ENCODE measurements around the gene ZNF592.

ZNF592 gene

DNA sequence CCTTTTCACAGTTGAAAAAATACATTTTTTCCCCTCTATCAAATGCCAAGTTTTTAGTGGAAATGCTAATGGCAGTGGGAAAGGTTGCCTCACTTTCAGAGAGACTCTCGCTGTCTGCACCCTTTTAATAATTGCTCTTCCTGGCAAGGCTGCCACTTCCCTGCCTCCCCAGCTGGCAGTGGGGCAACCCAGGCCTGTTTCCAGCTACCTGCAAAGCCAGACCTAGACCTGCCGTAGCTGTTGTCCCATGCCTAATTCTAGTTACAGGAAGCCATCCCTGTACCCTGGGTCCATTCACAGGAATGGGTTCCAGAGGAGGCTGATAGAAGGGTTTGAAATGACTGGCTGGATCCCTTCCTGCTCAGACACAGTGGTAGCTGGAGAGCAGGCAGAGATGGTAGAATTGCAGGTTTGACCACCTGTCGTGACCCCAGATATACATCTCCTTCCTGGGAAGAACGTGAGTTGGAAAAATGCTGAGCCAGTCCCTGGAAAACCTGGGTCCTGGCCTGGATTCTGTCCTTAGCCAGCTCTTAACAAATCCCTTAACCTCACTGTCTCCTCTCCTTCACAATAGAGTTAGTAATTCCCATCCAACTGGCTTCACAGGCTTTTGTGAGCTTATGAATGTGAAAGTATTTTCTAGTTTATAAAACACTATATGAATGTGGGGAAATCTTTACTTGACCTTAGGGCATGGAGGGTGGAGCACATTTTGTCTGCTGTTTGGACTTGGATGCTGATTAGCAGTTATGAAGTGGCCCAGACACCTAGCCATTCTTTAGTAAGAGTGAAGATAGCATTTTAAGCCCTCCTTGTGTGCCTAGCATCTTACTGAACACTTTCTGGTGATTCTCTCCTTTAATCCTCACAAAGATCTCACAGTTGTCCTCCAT is 55.9 kb downstream of the ZNF592 start:
- TF ChIP-seq ZNF302 (tag by site-specific recombination; IDR thresholded peaks at IDR 0.05; ENCODE audit: low read depth), result no peak
- TF ChIP-seq ZNF707 (tag by site-specific recombination; IDR thresholded peaks at IDR 0.05), result no peak
- TF ChIP-seq, protein P1, sequence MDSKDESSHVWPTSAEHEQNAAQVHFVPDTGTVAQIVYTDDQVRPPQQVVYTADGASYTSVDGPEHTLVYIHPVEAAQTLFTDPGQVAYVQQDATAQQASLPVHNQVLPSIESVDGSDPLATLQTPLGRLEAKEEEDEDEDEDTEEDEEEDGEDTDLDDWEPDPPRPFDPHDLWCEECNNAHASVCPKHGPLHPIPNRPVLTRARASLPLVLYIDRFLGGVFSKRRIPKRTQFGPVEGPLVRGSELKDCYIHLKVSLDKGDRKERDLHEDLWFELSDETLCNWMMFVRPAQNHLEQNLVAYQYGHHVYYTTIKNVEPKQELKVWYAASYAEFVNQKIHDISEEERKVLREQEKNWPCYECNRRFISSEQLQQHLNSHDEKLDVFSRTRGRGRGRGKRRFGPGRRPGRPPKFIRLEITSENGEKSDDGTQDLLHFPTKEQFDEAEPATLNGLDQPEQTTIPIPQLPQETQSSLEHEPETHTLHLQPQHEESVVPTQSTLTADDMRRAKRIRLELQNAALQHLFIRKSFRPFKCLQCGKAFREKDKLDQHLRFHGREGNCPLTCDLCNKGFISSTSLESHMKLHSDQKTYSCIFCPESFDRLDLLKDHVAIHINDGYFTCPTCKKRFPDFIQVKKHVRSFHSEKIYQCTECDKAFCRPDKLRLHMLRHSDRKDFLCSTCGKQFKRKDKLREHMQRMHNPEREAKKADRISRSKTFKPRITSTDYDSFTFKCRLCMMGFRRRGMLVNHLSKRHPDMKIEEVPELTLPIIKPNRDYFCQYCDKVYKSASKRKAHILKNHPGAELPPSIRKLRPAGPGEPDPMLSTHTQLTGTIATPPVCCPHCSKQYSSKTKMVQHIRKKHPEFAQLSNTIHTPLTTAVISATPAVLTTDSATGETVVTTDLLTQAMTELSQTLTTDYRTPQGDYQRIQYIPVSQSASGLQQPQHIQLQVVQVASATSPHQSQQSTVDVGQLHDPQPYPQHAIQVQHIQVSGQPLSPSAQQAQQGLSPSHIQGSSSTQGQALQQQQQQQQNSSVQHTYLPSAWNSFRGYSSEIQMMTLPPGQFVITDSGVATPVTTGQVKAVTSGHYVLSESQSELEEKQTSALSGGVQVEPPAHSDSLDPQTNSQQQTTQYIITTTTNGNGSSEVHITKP (tag by site-specific recombination; IDR thresholded peaks at IDR 0.05), result no peak
- no peak for TF ChIP-seq RBAK (tag by site-specific recombination; IDR thresholded peaks at IDR 0.05)
- 0 out of 2 replicates have a peak, but pooled peaks have one; percentile 59 for TF ChIP-seq SCRT2 (tag by site-specific recombination; IDR thresholded peaks at IDR 0.05)
- H3K27ac ChIP-seq (ENCODE audit: extremely low read depth, low read depth, low read length), result no peak overlapping the region
- no peaks in the 10 kb centered on the region; the same call in 1 of the 2 replicates for H3K4me1 ChIP-seq (ENCODE audit: control insufficient read depth, insufficient read depth, low read length)
- ChIA-PET CTCF (interaction anchor here (0.5 to 0.8 kb wide), 2 partner anchors 14 to 41 kb away, joined by 3 read pairs; no protein-coding TSS in a partner anchor), POLR2A (no interaction called here)
- H3K4me3 ChIP-seq (ENCODE audit: low read depth, low read length), result no peak overlapping the region
- no peaks in the 10 kb centered on the region for H3K9me3 ChIP-seq (ENCODE audit: control insufficient read depth, insufficient read depth, low read depth, low read length)
- H3K36me3 ChIP-seq (ENCODE audit: control insufficient read depth in 2 of 2, insufficient read depth in 1 of 2, low read length in 2 of 2), result peaks cover 19 to 53% of the 10 kb centered on the region in 2 experiments

DNA sequence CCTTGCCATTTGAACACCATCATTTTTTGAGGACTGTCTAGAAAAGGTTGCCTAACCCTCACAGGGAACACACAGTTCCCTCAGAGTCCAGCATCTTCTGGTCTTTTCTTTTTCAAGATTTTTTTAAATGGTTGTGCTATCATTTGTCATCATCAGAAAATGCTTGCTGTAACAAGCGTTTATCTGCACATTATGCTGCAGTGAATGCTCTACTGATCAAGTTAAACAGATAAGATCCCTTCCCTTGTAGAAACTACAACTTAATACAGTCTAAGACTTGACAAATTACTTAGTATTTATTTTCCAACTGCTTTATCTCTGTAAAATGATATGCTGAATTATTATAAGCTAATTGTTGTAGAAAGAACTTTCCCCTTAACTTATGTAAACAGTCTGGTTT is 56.8 kb downstream of the ZNF592 start:
- CTCF ChIA-PET, result interaction anchor here (0.5 to 1.1 kb wide), 3 partner anchors 56 to 207 kb away, joined by 3 to 4 read pairs (median 3); no protein-coding TSS in a partner anchor
- Histone ChIP-seq H3K4me3 (ENCODE audit: low read depth, low read length) (no peak overlapping the region), H3K27ac (ENCODE audit: extremely low read depth, low read depth, low read length) (no peak overlapping the region), H3K36me3 (ENCODE audit: control insufficient read depth in 2 of 2, insufficient read depth in 1 of 2, low read length in 2 of 2) (peaks cover 17 to 43% of the 10 kb centered on the region in 2 experiments), H3K4me1 (ENCODE audit: control insufficient read depth, insufficient read depth, low read length) (no peaks in the 10 kb centered on the region; the same call in 1 of the 2 replicates), H3K9me3 (ENCODE audit: control insufficient read depth, insufficient read depth, low read depth, low read length) (no peaks in the 10 kb centered on the region)
- TF ChIP-seq, protein P2, sequence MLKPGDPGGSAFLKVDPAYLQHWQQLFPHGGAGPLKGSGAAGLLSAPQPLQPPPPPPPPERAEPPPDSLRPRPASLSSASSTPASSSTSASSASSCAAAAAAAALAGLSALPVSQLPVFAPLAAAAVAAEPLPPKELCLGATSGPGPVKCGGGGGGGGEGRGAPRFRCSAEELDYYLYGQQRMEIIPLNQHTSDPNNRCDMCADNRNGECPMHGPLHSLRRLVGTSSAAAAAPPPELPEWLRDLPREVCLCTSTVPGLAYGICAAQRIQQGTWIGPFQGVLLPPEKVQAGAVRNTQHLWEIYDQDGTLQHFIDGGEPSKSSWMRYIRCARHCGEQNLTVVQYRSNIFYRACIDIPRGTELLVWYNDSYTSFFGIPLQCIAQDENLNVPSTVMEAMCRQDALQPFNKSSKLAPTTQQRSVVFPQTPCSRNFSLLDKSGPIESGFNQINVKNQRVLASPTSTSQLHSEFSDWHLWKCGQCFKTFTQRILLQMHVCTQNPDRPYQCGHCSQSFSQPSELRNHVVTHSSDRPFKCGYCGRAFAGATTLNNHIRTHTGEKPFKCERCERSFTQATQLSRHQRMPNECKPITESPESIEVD (tag by site-specific recombination; IDR thresholded peaks at IDR 0.05), result 0 out of 2 replicates have a peak, but pooled peaks have one; percentile 35
- no peak for TF ChIP-seq ZNF549 (tag by site-specific recombination; IDR thresholded peaks at IDR 0.05)
- no peak for TF ChIP-seq ZNF302 (tag by site-specific recombination; IDR thresholded peaks at IDR 0.05; ENCODE audit: low read depth)
- POLR2A ChIA-PET, result interaction anchor here (0.9 kb wide), 1 partner anchor 145 kb away, joined by 3 read pairs; no protein-coding TSS in a partner anchor

DNA sequence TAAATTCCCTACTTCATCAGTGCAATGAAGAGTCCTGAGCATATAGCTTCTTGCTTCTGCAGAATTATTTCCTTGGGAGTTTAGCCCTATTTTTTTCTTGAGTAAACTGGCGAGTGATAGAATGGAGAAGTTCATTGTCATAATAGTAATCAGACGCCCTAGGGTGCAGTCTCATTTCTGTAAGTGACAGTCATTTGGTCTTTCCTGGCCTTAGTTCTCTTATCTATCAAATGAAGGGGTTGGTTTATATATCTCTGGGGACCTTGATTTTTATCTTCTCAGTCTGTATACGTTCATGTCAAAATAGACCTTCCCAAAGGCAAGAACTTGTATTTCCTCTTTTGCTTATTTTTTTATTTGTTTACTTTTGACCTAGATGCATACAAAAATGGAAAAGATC is 58.8 kb downstream of the ZNF592 start:
- no peak overlapping the region for H3K4me3 ChIP-seq (ENCODE audit: low read depth, low read length)
- no peaks in the 10 kb centered on the region for H3K9me3 ChIP-seq (ENCODE audit: control insufficient read depth, insufficient read depth, low read depth, low read length)
- H3K4me1 ChIP-seq (ENCODE audit: control insufficient read depth, insufficient read depth, low read length), result no peaks in the 10 kb centered on the region; the same call in 1 of the 2 replicates
- H3K36me3 ChIP-seq (ENCODE audit: control insufficient read depth in 2 of 2, insufficient read depth in 1 of 2, low read length in 2 of 2), result peaks cover 5 to 25% of the 10 kb centered on the region in 2 experiments
- H3K27ac ChIP-seq (ENCODE audit: extremely low read depth, low read depth, low read length), result no peak overlapping the region
- POLR2A ChIA-PET, result no interaction called here
- CTCF ChIA-PET, result interaction anchor here (0.6 to 1.0 kb wide), 5 partner anchors 11 to 147 kb away, joined by 3 to 5 read pairs (median 4); no protein-coding TSS in a partner anchor
- TF ChIP-seq ZNF610 (tag by site-specific recombination; IDR thresholded peaks at IDR 0.05; ENCODE audit: borderline replicate concordance) (no peak), ZNF391 (tag by site-specific recombination; IDR thresholded peaks at IDR 0.05; ENCODE audit: borderline replicate concordance, low read depth) (no peak), ZNF529 (tag by site-specific recombination; IDR thresholded peaks at IDR 0.05; ENCODE audit: insufficient replicate concordance) (no peak), MYNN (tag by site-specific recombination; IDR thresholded peaks at IDR 0.05; ENCODE audit: borderline replicate concordance) (no peak), ZNF174 (tag by site-specific recombination; IDR thresholded peaks at IDR 0.05) (no peak), ZNF654 (tag by site-specific recombination; IDR thresholded peaks at IDR 0.05; ENCODE audit: low read depth) (no peak), ZNF121 (tag by site-specific recombination; IDR thresholded peaks at IDR 0.05) (no peak), ZNF473 (tag by site-specific recombination; IDR thresholded peaks at IDR 0.05) (no peak), GFI1B (tag by site-specific recombination; IDR thresholded peaks at IDR 0.05) (no peak)
- TF ChIP-seq, protein P3, sequence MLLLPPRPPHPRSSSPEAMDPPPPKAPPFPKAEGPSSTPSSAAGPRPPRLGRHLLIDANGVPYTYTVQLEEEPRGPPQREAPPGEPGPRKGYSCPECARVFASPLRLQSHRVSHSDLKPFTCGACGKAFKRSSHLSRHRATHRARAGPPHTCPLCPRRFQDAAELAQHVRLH (tag by site-specific recombination; IDR thresholded peaks at IDR 0.05), result no peak
- TF ChIP-seq, protein P4, sequence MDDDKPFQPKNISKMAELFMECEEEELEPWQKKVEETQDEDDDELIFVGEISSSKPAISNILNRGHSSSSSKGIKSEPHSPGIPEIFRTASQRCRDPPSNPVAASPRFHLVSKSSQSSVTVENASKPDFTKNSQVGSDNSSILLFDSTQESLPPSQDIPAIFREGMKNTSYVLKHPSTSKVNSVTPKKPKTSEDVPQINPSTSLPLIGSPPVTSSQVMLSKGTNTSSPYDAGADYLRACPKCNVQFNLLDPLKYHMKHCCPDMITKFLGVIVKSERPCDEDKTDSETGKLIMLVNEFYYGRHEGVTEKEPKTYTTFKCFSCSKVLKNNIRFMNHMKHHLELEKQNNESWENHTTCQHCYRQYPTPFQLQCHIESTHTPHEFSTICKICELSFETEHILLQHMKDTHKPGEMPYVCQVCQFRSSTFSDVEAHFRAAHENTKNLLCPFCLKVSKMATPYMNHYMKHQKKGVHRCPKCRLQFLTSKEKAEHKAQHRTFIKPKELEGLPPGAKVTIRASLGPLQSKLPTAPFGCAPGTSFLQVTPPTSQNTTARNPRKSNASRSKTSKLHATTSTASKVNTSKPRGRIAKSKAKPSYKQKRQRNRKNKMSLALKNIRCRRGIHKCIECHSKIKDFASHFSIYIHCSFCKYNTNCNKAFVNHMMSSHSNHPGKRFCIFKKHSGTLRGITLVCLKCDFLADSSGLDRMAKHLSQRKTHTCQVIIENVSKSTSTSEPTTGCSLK (tag by site-specific recombination; IDR thresholded peaks at IDR 0.05), result no peak
- TF ChIP-seq, protein P5, sequence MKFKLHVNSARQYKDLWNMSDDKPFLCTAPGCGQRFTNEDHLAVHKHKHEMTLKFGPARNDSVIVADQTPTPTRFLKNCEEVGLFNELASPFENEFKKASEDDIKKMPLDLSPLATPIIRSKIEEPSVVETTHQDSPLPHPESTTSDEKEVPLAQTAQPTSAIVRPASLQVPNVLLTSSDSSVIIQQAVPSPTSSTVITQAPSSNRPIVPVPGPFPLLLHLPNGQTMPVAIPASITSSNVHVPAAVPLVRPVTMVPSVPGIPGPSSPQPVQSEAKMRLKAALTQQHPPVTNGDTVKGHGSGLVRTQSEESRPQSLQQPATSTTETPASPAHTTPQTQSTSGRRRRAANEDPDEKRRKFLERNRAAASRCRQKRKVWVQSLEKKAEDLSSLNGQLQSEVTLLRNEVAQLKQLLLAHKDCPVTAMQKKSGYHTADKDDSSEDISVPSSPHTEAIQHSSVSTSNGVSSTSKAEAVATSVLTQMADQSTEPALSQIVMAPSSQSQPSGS (tag by site-specific recombination; IDR thresholded peaks at IDR 0.05; ENCODE audit: low read depth), result no peak
